Parietal lobe (tissue), 1 donor: ENCODE measurements around the gene MORN1. TPM values are rescaled to one million over a fixed set of nuclear protein-coding genes. Genes with fewer than 3 reads are reported as not detected.

Experiments
- total RNA-seq: library from RNA; depleted of rRNA; stranded (reverse); fragments of >200 nt; gene quantifications from one replicate; pipeline ENCODE4 v1.2.3, GENCODE V29; 2014

Gene MORN1
- total RNA-seq, result 20.7 TPM

GRCh38 chr1:2391041-2391930, at the start of gene MORN1, which contains the start of gene RER1:
Gene MORN1, minus strand, starts transcription at chr1:2391554. Its CDS starts 21 bp downstream, at chr1:2391533.
Gene RER1, plus strand, starts transcription at chr1:2391841. Its CDS starts 3,950 bp downstream, at chr1:2395791.

GRCh38 chr1:2412395-2412772, 21.0 kb upstream of the MORN1 start, which contains the start of gene PEX10:
Gene PEX10, minus strand, starts transcription at chr1:2412564. Its CDS starts 62 bp downstream, at chr1:2412502.

Other genes starting within 250 kb of the MORN1 start
- 30.0 TPM for gene FAAP20, start 196.8 kb downstream of the MORN1 start, total RNA-seq
- 32.2 TPM for gene SKI, start 163.2 kb downstream of the MORN1 start, total RNA-seq
- gene RER1, start 287 bp upstream of the MORN1 start, total RNA-seq, result 40.4 TPM
- 18.8 TPM for gene PEX10, start 21.0 kb upstream of the MORN1 start, total RNA-seq
- gene PLCH2, start 84.7 kb upstream of the MORN1 start, total RNA-seq, result 11.0 TPM
- gene PANK4, start 135.0 kb upstream of the MORN1 start, total RNA-seq, result 44.4 TPM
- 16.0 TPM for gene HES5, start 138.7 kb upstream of the MORN1 start, total RNA-seq
- gene TNFRSF14, start 164.8 kb upstream of the MORN1 start, total RNA-seq, result 2.8 TPM
- 17.2 TPM for gene PRXL2B, start 195.2 kb upstream of the MORN1 start, total RNA-seq
- gene MMEL1, start 241.5 kb upstream of the MORN1 start, total RNA-seq, result 7.8 TPM